Measurements from ENCODE around the gene PDPR.
"Not testable (repeated sequence)": the region's sequence is repeated elsewhere in the genome, so short reads cannot be mapped to it uniquely, and the experiment has no call there.

The PDPR gene

GRCh38 chr16:70113982-70114826 is at the start of gene PDPR:
Gene PDPR, plus strand, starts transcription at chr16:70114332. Its CDS starts 6,161 bp downstream, at chr16:70120493.
- peak; percentile 95 for DNase-seq

- peak; percentile 62 for DNase-seq
Observed at GRCh38 chr16:70064841-70065370, 49.2 kb upstream of the PDPR start.

GRCh38 chr16:70065376-70065745 is 48.8 kb upstream of the PDPR start:
- DNase-seq = not testable (repeated sequence)

- peak; percentile 90 for DNase-seq
Observed at GRCh38 chr16:70065746-70066658, 48.1 kb upstream of the PDPR start.

- not testable (repeated sequence) for DNase-seq
Observed at GRCh38 chr16:70066751-70067150, 47.4 kb upstream of the PDPR start.

- not testable (repeated sequence) for DNase-seq
Observed at GRCh38 chr16:70079081-70079480, 35.1 kb upstream of the PDPR start.

- not testable (repeated sequence) for DNase-seq
Observed at GRCh38 chr16:70081219-70081618, 32.9 kb upstream of the PDPR start.

- not testable (repeated sequence) for DNase-seq
Observed at GRCh38 chr16:70083931-70084330, 30.2 kb upstream of the PDPR start.

- DNase-seq = not testable (repeated sequence)
Observed at GRCh38 chr16:70088160-70088559, 26.0 kb upstream of the PDPR start.

GRCh38 chr16:70088877-70089276 is 25.3 kb upstream of the PDPR start:
- not testable (repeated sequence) for DNase-seq

- DNase-seq = not testable (repeated sequence)
Observed at GRCh38 chr16:70089289-70089688, 24.8 kb upstream of the PDPR start.

- not testable (repeated sequence) for DNase-seq
Observed at GRCh38 chr16:70091104-70091503, 23.0 kb upstream of the PDPR start.

- DNase-seq = not testable (repeated sequence)
Observed at GRCh38 chr16:70094096-70094495, 20.0 kb upstream of the PDPR start.

GRCh38 chr16:70109583-70110279 is 4.4 kb upstream of the PDPR start:
- not testable (repeated sequence) for DNase-seq

GRCh38 chr16:70112162-70112561 is 2.0 kb upstream of the PDPR start:
- not testable (repeated sequence) for DNase-seq

GRCh38 chr16:70113599-70113981 is 542 bp upstream of the PDPR start:
- not testable (repeated sequence) for DNase-seq

- DNase-seq = not testable (repeated sequence)
Observed at GRCh38 chr16:70118354-70118753, 4.2 kb downstream of the PDPR start.

GRCh38 chr16:70118776-70119175 is 4.6 kb downstream of the PDPR start:
- not testable (repeated sequence) for DNase-seq

GRCh38 chr16:70120398-70120797 is 6.3 kb downstream of the PDPR start:
- DNase-seq = not testable (repeated sequence)

GRCh38 chr16:70123822-70124221 is 9.7 kb downstream of the PDPR start:
- DNase-seq = not testable (repeated sequence)

- DNase-seq = not testable (repeated sequence)
Observed at GRCh38 chr16:70126226-70126625, 12.1 kb downstream of the PDPR start.

- not testable (repeated sequence) for DNase-seq
Observed at GRCh38 chr16:70127706-70128105, 13.6 kb downstream of the PDPR start.

Measured in CD4-positive, alpha-beta T cell treated with Interleukin-4 for 4 hours (primary cell).